Measurements from ENCODE around the gene UBE2E2. TPM values are rescaled to one million over a fixed set of nuclear protein-coding genes. Genes with fewer than 3 reads are reported as not detected.

UBE2E2 gene
- total RNA-seq, 1 donor from 2014 or later, result 85.2 TPM

DNA sequence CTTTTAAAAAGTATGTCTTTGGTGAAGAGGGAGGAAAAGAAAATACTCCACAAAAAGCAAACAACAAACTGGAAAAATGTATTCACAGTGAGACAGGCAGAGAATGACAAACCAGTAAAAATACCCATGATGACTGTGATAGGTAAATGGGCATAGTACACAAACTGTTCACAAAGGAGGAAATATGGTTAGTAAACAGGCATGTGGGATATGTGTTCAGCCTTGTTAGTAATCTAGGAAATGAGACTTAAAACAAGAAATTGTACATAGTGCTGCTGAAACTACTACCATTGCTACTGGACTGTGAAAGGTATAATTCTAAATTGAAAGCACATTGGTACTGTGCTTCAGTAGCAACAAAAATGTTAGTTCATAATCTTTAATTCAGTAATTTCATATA is 50.1 kb downstream of the UBE2E2 start:
- no peaks in the 10 kb centered on the region for H3K27me3 Mint-ChIP-seq (ENCODE audit: low read depth)
- H3K9me3 Mint-ChIP-seq (ENCODE audit: low read depth), result peaks cover 3% of the 10 kb centered on the region
- H3K4me3 Mint-ChIP-seq (ENCODE audit: unreplicated experiment), result no peak overlapping the region
- no peak overlapping the region for H3K27ac Mint-ChIP-seq (ENCODE audit: unreplicated experiment)
- TF ChIP-seq, protein P1, sequence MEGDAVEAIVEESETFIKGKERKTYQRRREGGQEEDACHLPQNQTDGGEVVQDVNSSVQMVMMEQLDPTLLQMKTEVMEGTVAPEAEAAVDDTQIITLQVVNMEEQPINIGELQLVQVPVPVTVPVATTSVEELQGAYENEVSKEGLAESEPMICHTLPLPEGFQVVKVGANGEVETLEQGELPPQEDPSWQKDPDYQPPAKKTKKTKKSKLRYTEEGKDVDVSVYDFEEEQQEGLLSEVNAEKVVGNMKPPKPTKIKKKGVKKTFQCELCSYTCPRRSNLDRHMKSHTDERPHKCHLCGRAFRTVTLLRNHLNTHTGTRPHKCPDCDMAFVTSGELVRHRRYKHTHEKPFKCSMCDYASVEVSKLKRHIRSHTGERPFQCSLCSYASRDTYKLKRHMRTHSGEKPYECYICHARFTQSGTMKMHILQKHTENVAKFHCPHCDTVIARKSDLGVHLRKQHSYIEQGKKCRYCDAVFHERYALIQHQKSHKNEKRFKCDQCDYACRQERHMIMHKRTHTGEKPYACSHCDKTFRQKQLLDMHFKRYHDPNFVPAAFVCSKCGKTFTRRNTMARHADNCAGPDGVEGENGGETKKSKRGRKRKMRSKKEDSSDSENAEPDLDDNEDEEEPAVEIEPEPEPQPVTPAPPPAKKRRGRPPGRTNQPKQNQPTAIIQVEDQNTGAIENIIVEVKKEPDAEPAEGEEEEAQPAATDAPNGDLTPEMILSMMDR (IDR thresholded peaks at IDR 0.05), result no peak
- peaks cover 61% of the 10 kb centered on the region for H3K4me1 Mint-ChIP-seq (ENCODE audit: low read depth)
- DNase-seq (ENCODE audit: low spot score), result no peak
- no peaks in the 10 kb centered on the region for H3K36me3 Mint-ChIP-seq (ENCODE audit: low read depth)

DNA sequence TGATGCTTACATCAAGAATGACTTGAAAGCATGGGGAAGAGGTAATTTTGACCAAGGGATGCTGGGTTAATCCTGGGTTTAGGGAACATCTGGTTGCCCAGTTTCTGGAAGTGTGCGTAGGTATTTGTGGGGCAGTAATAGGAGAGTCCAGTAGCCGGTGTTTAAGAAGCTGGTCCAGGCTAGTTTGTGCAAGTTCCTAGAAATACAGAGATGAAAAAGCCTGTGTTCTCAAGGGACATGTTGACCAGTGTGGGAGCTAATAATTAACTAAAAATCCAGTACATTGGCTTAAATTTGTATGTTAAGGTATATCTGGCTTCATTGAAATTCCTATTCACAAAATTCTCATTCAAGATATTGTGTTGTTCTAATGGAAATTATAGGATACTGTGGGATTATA is 51.2 kb downstream of the UBE2E2 start:
- H3K4me3 Mint-ChIP-seq (ENCODE audit: unreplicated experiment), result no peak overlapping the region
- peaks cover 51% of the 10 kb centered on the region for H3K4me1 Mint-ChIP-seq (ENCODE audit: low read depth)
- no peak for DNase-seq (ENCODE audit: low spot score)
- no peak overlapping the region for H3K27ac Mint-ChIP-seq (ENCODE audit: unreplicated experiment)
- no peaks in the 10 kb centered on the region for H3K27me3 Mint-ChIP-seq (ENCODE audit: low read depth)
- TF ChIP-seq, protein P1 (IDR thresholded peaks at IDR 0.05), result no peak
- peaks cover 3% of the 10 kb centered on the region for H3K9me3 Mint-ChIP-seq (ENCODE audit: low read depth)
- H3K36me3 Mint-ChIP-seq (ENCODE audit: low read depth), result no peaks in the 10 kb centered on the region

DNA sequence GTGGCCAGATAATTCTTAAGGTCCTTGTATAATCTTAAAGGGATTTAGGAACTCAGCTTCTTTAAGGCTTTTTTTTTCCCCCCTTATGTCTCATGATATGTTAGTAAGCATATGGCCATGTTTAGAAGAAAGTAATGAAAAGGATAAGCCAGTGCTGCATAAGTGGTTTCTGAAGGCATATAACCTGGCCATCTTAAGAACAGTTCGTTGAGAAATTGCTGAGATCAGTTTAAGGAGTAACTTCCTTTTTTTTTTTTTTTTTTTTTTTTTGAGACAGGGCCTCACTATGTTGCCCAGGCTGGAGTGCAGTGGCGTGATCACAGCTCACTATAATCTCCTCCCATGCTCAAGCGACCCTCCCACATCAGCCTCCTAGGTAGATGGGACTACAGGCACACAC is 51.7 kb downstream of the UBE2E2 start:
- Mint-ChIP-seq H3K4me1 (ENCODE audit: low read depth) (peaks cover 51% of the 10 kb centered on the region), H3K27me3 (ENCODE audit: low read depth) (no peaks in the 10 kb centered on the region), H3K36me3 (ENCODE audit: low read depth) (no peaks in the 10 kb centered on the region), H3K27ac (ENCODE audit: unreplicated experiment) (no peak overlapping the region), H3K9me3 (ENCODE audit: low read depth) (peaks cover 3% of the 10 kb centered on the region), H3K4me3 (ENCODE audit: unreplicated experiment) (no peak overlapping the region)
- DNase-seq (ENCODE audit: low spot score), result no peak
- TF ChIP-seq, protein P1 (IDR thresholded peaks at IDR 0.05), result no peak

DNA sequence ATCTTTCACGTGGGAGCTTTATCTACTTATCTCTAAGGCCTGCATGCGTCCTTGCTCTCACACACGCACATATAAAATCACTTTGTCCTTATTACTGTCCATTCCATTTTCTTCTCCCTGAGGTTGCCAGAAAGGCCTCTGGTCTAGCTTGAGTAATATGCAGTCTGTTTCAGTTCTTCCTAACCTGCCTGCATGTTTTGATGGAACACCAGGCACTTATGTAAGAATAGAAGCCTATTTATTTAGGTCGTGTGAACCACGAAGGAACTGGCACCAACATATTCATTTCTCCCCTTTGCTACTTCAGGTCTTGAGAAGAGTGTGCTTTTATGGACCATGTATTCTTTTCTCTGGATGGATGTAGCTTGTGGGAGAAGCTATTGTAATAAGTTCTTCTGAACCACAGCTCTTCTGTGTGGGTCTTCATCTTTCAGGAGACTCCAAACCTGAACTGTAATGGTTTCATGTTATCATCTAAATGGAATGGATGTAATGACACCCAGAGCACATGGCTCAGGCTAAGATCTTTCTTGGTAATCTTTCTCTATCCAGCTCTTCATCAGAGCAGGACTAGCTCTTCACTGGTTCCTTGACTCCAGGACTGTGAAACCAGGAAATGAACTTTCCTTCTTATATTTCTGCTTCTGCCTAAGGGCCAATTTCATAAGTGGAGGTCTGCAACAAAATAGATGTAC is 53.8 kb downstream of the UBE2E2 start:
- Mint-ChIP-seq H3K4me1 (ENCODE audit: low read depth) (peaks cover 34% of the 10 kb centered on the region), H3K27ac (ENCODE audit: unreplicated experiment) (no peak overlapping the region), H3K4me3 (ENCODE audit: unreplicated experiment) (no peak overlapping the region), H3K9me3 (ENCODE audit: low read depth) (peaks cover 3% of the 10 kb centered on the region), H3K27me3 (ENCODE audit: low read depth) (no peaks in the 10 kb centered on the region), H3K36me3 (ENCODE audit: low read depth) (no peaks in the 10 kb centered on the region)
- DNase-seq (ENCODE audit: low spot score), result no peak
- TF ChIP-seq, protein P1 (IDR thresholded peaks at IDR 0.05), result no peak

DNA sequence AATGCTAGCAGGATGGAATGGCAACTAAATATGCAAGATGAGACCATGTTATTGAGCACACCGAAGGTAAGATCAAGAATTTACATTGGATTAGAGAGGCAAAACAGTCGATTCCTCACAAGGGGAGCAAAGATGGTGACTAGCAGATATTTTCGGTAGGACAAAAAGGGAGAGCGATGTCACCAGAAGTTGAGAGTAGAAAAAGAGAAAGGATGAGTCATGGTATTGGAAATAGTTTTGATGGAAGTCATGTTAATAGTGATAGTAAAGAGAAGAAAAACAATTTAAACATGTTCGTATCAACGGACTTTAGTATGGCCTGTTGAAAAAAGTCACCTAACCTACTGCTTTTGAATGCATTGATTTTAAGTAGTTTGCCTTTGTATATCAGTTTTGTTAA is 55.0 kb downstream of the UBE2E2 start:
- H3K4me1 Mint-ChIP-seq (ENCODE audit: low read depth), result peaks cover 32% of the 10 kb centered on the region
- TF ChIP-seq, protein P1 (IDR thresholded peaks at IDR 0.05), result no peak
- no peak for DNase-seq (ENCODE audit: low spot score)
- H3K36me3 Mint-ChIP-seq (ENCODE audit: low read depth), result no peaks in the 10 kb centered on the region
- H3K27me3 Mint-ChIP-seq (ENCODE audit: low read depth), result no peaks in the 10 kb centered on the region
- H3K9me3 Mint-ChIP-seq (ENCODE audit: low read depth), result peaks cover 3% of the 10 kb centered on the region
- no peak overlapping the region for H3K27ac Mint-ChIP-seq (ENCODE audit: unreplicated experiment)
- H3K4me3 Mint-ChIP-seq (ENCODE audit: unreplicated experiment), result no peak overlapping the region

All from chondrocyte (in vitro differentiated cells).